SK-N-SH (cell line): ENCODE measurements around the gene EDN3.

ENCODE experiments used
- EP300 ChIP-seq, 2 experiments: IDR thresholded peaks; 2 replicates each; pipeline versions ENCODE4 v1.4.0 to v1.6.1; 2012; ENCODE audit warnings: borderline replicate concordance in 1 of 2, low read depth in 1 of 2, low read length in 1 of 2
- FOXM1 ChIP-seq: IDR thresholded peaks from 2 replicates; pipeline ENCODE4 v1.4.0; 2012; ENCODE audit warnings: low read depth, mild to moderate bottlenecking
- GABPA ChIP-seq: IDR thresholded peaks from 2 replicates; pipeline ENCODE4 v1.4.0; 2012; ENCODE audit warnings: low read depth, mild to moderate bottlenecking
- GATA2 ChIP-seq: sonication (generic); formaldehyde crosslinking; IDR thresholded peaks from 2 replicates; pipeline ENCODE4 v1.5.0; 2020; ENCODE audit warnings: mild to moderate bottlenecking, missing genetic modification reagents
- POLR2AphosphoS5 ChIP-seq: IDR thresholded peaks from 2 replicates; pipeline ENCODE4 v1.6.1; 2012; ENCODE audit warnings: low read depth, low read length
- SIN3A ChIP-seq: IDR thresholded peaks from 2 replicates; pipeline ENCODE4 v1.6.1; 2012; ENCODE audit warnings: low read depth, mild to moderate bottlenecking, low read length, moderate library complexity, borderline replicate concordance
- YY1 ChIP-seq: IDR thresholded peaks from 2 replicates; pipeline ENCODE4 v1.4.0; 2012; ENCODE audit warnings: low read depth, mild to moderate bottlenecking
- TF ChIP-seq, protein P1 (sequence below): fragments of 200-600 bp; sonication (generic); IDR thresholded peaks from 2 replicates; pipeline ENCODE4 v1.6.1; 2017; ENCODE audit warnings: antibody characterized with exemption, mild to moderate bottlenecking, moderate library complexity
- TF ChIP-seq, protein P2 (sequence below): fragments of 150-350 bp; IDR thresholded peaks from 2 replicates; pipeline ENCODE4 v1.6.1; 2017; ENCODE audit warnings: antibody characterized with exemption, low read length, low read depth, borderline replicate concordance
- TF ChIP-seq, protein P3 (sequence below): IDR thresholded peaks from 2 replicates; pipeline ENCODE4 v1.6.1; 2012; ENCODE audit warnings: mild to moderate bottlenecking, low read depth, low read length, moderate library complexity
- TF ChIP-seq, protein P4 (sequence below): IDR thresholded peaks from 2 replicates; pipeline ENCODE4; 2012
- TF ChIP-seq, protein P5 (sequence below): IDR thresholded peaks from 2 replicates; pipeline ENCODE4 v1.4.0; 2012; ENCODE audit warnings: low read depth, borderline replicate concordance
- TF ChIP-seq, protein P6 (sequence below): fragments of 150-350 bp; IDR thresholded peaks from 2 replicates; pipeline ENCODE4 v1.6.1; 2016; ENCODE audit warnings: mild to moderate bottlenecking, low read depth, low read length

DNA sequence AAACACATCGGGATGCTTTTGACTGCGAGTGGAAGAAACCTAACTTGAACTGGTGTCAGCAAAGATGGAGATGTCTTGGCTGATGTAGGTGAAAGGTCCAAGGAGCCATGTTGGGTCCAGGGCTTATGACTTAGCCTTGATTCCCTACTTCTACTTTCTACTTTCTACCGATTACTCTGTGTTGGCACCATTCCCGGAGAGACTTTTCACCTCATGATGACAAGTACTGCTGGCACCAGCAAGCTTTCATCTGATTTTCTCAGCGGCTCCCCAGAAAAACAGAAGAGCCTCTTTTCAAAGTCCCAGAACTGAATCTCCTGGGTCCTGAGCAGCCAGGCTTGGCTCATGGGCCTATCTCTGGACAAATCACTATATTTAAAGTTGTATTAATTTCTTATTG, 4.9 kb upstream of the EDN3 start:
- TF ChIP-seq, protein P1, sequence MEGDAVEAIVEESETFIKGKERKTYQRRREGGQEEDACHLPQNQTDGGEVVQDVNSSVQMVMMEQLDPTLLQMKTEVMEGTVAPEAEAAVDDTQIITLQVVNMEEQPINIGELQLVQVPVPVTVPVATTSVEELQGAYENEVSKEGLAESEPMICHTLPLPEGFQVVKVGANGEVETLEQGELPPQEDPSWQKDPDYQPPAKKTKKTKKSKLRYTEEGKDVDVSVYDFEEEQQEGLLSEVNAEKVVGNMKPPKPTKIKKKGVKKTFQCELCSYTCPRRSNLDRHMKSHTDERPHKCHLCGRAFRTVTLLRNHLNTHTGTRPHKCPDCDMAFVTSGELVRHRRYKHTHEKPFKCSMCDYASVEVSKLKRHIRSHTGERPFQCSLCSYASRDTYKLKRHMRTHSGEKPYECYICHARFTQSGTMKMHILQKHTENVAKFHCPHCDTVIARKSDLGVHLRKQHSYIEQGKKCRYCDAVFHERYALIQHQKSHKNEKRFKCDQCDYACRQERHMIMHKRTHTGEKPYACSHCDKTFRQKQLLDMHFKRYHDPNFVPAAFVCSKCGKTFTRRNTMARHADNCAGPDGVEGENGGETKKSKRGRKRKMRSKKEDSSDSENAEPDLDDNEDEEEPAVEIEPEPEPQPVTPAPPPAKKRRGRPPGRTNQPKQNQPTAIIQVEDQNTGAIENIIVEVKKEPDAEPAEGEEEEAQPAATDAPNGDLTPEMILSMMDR: no peak
- TF ChIP-seq EP300 (IDR thresholded peaks at IDR 0.05; ENCODE audit: borderline replicate concordance in 1 of 2, low read depth in 1 of 2, low read length in 1 of 2) (no peak), POLR2AphosphoS5 (no peak), GATA2 (CRISPR knock-in tag) (no peak), FOXM1 (no peak), SIN3A (no peak), GABPA (no peak), YY1 (no peak)
- TF ChIP-seq, protein P2, sequence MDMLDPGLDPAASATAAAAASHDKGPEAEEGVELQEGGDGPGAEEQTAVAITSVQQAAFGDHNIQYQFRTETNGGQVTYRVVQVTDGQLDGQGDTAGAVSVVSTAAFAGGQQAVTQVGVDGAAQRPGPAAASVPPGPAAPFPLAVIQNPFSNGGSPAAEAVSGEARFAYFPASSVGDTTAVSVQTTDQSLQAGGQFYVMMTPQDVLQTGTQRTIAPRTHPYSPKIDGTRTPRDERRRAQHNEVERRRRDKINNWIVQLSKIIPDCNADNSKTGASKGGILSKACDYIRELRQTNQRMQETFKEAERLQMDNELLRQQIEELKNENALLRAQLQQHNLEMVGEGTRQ: no peak
- TF ChIP-seq, protein P3, sequence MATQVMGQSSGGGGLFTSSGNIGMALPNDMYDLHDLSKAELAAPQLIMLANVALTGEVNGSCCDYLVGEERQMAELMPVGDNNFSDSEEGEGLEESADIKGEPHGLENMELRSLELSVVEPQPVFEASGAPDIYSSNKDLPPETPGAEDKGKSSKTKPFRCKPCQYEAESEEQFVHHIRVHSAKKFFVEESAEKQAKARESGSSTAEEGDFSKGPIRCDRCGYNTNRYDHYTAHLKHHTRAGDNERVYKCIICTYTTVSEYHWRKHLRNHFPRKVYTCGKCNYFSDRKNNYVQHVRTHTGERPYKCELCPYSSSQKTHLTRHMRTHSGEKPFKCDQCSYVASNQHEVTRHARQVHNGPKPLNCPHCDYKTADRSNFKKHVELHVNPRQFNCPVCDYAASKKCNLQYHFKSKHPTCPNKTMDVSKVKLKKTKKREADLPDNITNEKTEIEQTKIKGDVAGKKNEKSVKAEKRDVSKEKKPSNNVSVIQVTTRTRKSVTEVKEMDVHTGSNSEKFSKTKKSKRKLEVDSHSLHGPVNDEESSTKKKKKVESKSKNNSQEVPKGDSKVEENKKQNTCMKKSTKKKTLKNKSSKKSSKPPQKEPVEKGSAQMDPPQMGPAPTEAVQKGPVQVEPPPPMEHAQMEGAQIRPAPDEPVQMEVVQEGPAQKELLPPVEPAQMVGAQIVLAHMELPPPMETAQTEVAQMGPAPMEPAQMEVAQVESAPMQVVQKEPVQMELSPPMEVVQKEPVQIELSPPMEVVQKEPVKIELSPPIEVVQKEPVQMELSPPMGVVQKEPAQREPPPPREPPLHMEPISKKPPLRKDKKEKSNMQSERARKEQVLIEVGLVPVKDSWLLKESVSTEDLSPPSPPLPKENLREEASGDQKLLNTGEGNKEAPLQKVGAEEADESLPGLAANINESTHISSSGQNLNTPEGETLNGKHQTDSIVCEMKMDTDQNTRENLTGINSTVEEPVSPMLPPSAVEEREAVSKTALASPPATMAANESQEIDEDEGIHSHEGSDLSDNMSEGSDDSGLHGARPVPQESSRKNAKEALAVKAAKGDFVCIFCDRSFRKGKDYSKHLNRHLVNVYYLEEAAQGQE: no peak
- TF ChIP-seq, protein P4, sequence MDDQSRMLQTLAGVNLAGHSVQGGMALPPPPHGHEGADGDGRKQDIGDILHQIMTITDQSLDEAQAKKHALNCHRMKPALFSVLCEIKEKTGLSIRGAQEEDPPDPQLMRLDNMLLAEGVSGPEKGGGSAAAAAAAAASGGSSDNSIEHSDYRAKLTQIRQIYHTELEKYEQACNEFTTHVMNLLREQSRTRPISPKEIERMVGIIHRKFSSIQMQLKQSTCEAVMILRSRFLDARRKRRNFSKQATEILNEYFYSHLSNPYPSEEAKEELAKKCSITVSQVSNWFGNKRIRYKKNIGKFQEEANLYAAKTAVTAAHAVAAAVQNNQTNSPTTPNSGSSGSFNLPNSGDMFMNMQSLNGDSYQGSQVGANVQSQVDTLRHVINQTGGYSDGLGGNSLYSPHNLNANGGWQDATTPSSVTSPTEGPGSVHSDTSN: no peak
- TF ChIP-seq, protein P5, sequence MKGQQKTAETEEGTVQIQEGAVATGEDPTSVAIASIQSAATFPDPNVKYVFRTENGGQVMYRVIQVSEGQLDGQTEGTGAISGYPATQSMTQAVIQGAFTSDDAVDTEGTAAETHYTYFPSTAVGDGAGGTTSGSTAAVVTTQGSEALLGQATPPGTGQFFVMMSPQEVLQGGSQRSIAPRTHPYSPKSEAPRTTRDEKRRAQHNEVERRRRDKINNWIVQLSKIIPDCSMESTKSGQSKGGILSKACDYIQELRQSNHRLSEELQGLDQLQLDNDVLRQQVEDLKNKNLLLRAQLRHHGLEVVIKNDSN: no peak
- TF ChIP-seq, protein P6, sequence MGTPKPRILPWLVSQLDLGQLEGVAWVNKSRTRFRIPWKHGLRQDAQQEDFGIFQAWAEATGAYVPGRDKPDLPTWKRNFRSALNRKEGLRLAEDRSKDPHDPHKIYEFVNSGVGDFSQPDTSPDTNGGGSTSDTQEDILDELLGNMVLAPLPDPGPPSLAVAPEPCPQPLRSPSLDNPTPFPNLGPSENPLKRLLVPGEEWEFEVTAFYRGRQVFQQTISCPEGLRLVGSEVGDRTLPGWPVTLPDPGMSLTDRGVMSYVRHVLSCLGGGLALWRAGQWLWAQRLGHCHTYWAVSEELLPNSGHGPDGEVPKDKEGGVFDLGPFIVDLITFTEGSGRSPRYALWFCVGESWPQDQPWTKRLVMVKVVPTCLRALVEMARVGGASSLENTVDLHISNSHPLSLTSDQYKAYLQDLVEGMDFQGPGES: no peak
